GM19025 (cell line): Measurements from ENCODE around the gene FA2H.

Experiments
- ATAC-seq: cut with Tn5 transposase; IDR thresholded peaks from one replicate; pipeline ENCODE4 v1.9.1; 2021; ENCODE audit warnings: mild to moderate bottlenecking, low read depth, moderate library complexity; ENCODE audit not compliant: unreplicated experiment

Gene FA2H

GRCh38 chr16:74747716-74748615 is 26.7 kb downstream of the FA2H start:
- ATAC-seq, result no peak

- no peak for ATAC-seq
Observed at GRCh38 chr16:74745926-74746325, 28.7 kb downstream of the FA2H start.

GRCh38 chr16:74745109-74745615 is 29.5 kb downstream of the FA2H start:
- no peak for ATAC-seq

GRCh38 chr16:74744566-74744965 is 30.1 kb downstream of the FA2H start:
- ATAC-seq, result no peak

GRCh38 chr16:74743668-74744299 is 30.8 kb downstream of the FA2H start:
- ATAC-seq, result no peak

- no peak for ATAC-seq
Observed at GRCh38 chr16:74743045-74743667, 31.5 kb downstream of the FA2H start.

GRCh38 chr16:74742051-74742481 is 32.6 kb downstream of the FA2H start:
- ATAC-seq, result no peak

- ATAC-seq, result no peak
Observed at GRCh38 chr16:74740795-74741304, 33.8 kb downstream of the FA2H start.

- no peak for ATAC-seq
Observed at GRCh38 chr16:74739275-74739674, 35.3 kb downstream of the FA2H start.

- ATAC-seq, result no peak
Observed at GRCh38 chr16:74738816-74739215, 35.8 kb downstream of the FA2H start.

- ATAC-seq, result no peak
Observed at GRCh38 chr16:74738113-74738541, 36.5 kb downstream of the FA2H start.

GRCh38 chr16:74737521-74737920 is 37.1 kb downstream of the FA2H start:
- ATAC-seq, result no peak

GRCh38 chr16:74736531-74737157 is 38.0 kb downstream of the FA2H start:
- no peak for ATAC-seq

- no peak for ATAC-seq
Observed at GRCh38 chr16:74735554-74735953, 39.1 kb downstream of the FA2H start.

GRCh38 chr16:74735162-74735452 is 39.5 kb downstream of the FA2H start:
- ATAC-seq, result no peak

GRCh38 chr16:74734361-74735161 is 40.1 kb downstream of the FA2H start:
- ATAC-seq, result no peak

GRCh38 chr16:74732707-74733350 is 41.8 kb downstream of the FA2H start:
- no peak for ATAC-seq

GRCh38 chr16:74731853-74732477 is 42.7 kb downstream of the FA2H start:
- no peak for ATAC-seq
